ENCODE data around the gene CNN1. TPM values are rescaled to one million over a fixed set of nuclear protein-coding genes. Genes with fewer than 3 reads are reported as not detected.
A peak's percentile ranks its signal among the peaks of the same experiment; 100 is the strongest.

Gene CNN1
- total RNA-seq, 1 experiment from 2014 or later, result not detected

- DNase-seq (ENCODE audit: extremely low read depth, low read depth), result peak; percentile 95
Measured at GRCh38 chr19:11530432-11530831, 8.2 kb upstream of the CNN1 start.

- DNase-seq (ENCODE audit: extremely low read depth, low read depth), result no peak
Measured at GRCh38 chr19:11534538-11534937, 4.1 kb upstream of the CNN1 start.

GRCh38 chr19:11534948-11535347 is 3.7 kb upstream of the CNN1 start:
- no peak for DNase-seq (ENCODE audit: extremely low read depth, low read depth)

- peak; percentile 78 for DNase-seq (ENCODE audit: extremely low read depth, low read depth)
Measured at GRCh38 chr19:11535792-11536595, 2.7 kb upstream of the CNN1 start.

- no peak for DNase-seq (ENCODE audit: extremely low read depth, low read depth)
Measured at GRCh38 chr19:11539495-11540365, 1.1 kb downstream of the CNN1 start.

- DNase-seq (ENCODE audit: extremely low read depth, low read depth), result no peak
Measured at GRCh38 chr19:11540645-11541044, 2.0 kb downstream of the CNN1 start.

GRCh38 chr19:11541238-11541637 is 2.6 kb downstream of the CNN1 start:
- DNase-seq (ENCODE audit: extremely low read depth, low read depth), result no peak

GRCh38 chr19:11547929-11548700 is 9.5 kb downstream of the CNN1 start:
- DNase-seq (ENCODE audit: extremely low read depth, low read depth), result no peak

- DNase-seq (ENCODE audit: extremely low read depth, low read depth), result no peak
Measured at GRCh38 chr19:11549386-11549953, 10.8 kb downstream of the CNN1 start.

GRCh38 chr19:11550265-11550664 is 11.6 kb downstream of the CNN1 start:
- no peak for DNase-seq (ENCODE audit: extremely low read depth, low read depth)

GRCh38 chr19:11551603-11552235 is 13.1 kb downstream of the CNN1 start:
- no peak for DNase-seq (ENCODE audit: extremely low read depth, low read depth)

- DNase-seq (ENCODE audit: extremely low read depth, low read depth), result no peak
Measured at GRCh38 chr19:11552666-11553372, 14.2 kb downstream of the CNN1 start.

- no peak for DNase-seq (ENCODE audit: extremely low read depth, low read depth)
Measured at GRCh38 chr19:11554160-11554559, 15.5 kb downstream of the CNN1 start.

GRCh38 chr19:11555246-11555645 is 16.6 kb downstream of the CNN1 start:
- DNase-seq (ENCODE audit: extremely low read depth, low read depth), result no peak

- DNase-seq (ENCODE audit: extremely low read depth, low read depth), result no peak
Measured at GRCh38 chr19:11556634-11557420, 18.2 kb downstream of the CNN1 start.

- peak; percentile 95 for DNase-seq (ENCODE audit: extremely low read depth, low read depth)
Measured at GRCh38 chr19:11558881-11559828, 20.5 kb downstream of the CNN1 start, which contains the start of gene ELOF1. TSS of gene ELOF1 (minus strand) at chr19:11559230. CDS start at chr19:11554347, 4,883 bp downstream.

GRCh38 chr19:11560404-11561051 is 21.9 kb downstream of the CNN1 start:
- peak; percentile 49 for DNase-seq (ENCODE audit: extremely low read depth, low read depth)

Data from NCI-H460 (cell line).